H9 (cell line): Measurements from ENCODE around the gene IGLL5. TPM values are rescaled to one million over a fixed set of nuclear protein-coding genes. Genes with fewer than 3 reads are reported as not detected.

Experiments used
- DNase-seq: peaks from one replicate; pipeline ENCODE4 v3.0.0-alpha.2; 2017
- H2AFZ ChIP-seq: one replicate; pipeline ENCODE4 v1.6.1; 2013; ENCODE audit warnings: mild to moderate bottlenecking, low read length, control low read depth, moderate library complexity
- H2AK5ac ChIP-seq: 2 replicates; pipeline ENCODE4 v1.6.1; 2013; ENCODE audit warnings: low read length, control low read depth, mixed read lengths; ENCODE audit not compliant: insufficient read length
- H2BK120ac ChIP-seq: one replicate; pipeline ENCODE4 v1.6.1; 2013; ENCODE audit warnings: low read depth, mild to moderate bottlenecking, low read length, control low read depth, inconsistent platforms; ENCODE audit not compliant: poor library complexity, severe bottlenecking
- H2BK12ac ChIP-seq: 2 replicates; pipeline ENCODE4 v1.6.1; 2013; ENCODE audit warnings: low read length, control low read depth, mixed read lengths, low read depth; ENCODE audit not compliant: insufficient read length
- H2BK15ac ChIP-seq: 2 replicates; pipeline ENCODE4 v1.6.1; 2013; ENCODE audit warnings: low read depth, low read length, control low read depth
- H2BK20ac ChIP-seq: one replicate; pipeline ENCODE4 v1.6.1; 2013; ENCODE audit warnings: low read depth, mild to moderate bottlenecking, low read length, control low read depth, inconsistent platforms; ENCODE audit not compliant: poor library complexity, severe bottlenecking
- H2BK5ac ChIP-seq: 2 replicates; pipeline ENCODE4 v1.6.1; 2013; ENCODE audit warnings: low read length, control low read depth, mixed read lengths; ENCODE audit not compliant: insufficient read length
- H3K14ac ChIP-seq: 2 replicates; pipeline ENCODE4 v1.6.1; 2013; ENCODE audit warnings: low read length, control low read depth; ENCODE audit not compliant: insufficient read depth
- H3K18ac ChIP-seq: 2 replicates; pipeline ENCODE4 v1.6.1; 2013; ENCODE audit warnings: low read depth, mild to moderate bottlenecking, mixed read lengths, low read length, control low read depth; ENCODE audit not compliant: insufficient read length
- H3K23ac ChIP-seq: 2 replicates; pipeline ENCODE4 v1.6.1; 2013; ENCODE audit warnings: low read length, control low read depth, mixed read lengths, low read depth; ENCODE audit not compliant: insufficient read length
- H3K23me2 ChIP-seq: 2 replicates; pipeline ENCODE4 v1.6.1; 2013; ENCODE audit warnings: low read depth, mild to moderate bottlenecking, mixed read lengths, low read length, control low read depth; ENCODE audit not compliant: insufficient read length, poor library complexity, severe bottlenecking
- H3K27ac ChIP-seq: 2 replicates; pipeline ENCODE4 v1.5.1; 2013; ENCODE audit warnings: low read length, control low read depth, mixed read lengths, low read depth; ENCODE audit not compliant: insufficient read length
- H3K27me3 ChIP-seq: 2 replicates; pipeline ENCODE4 v1.6.1; 2013; ENCODE audit warnings: low read length, control low read depth, inconsistent platforms; ENCODE audit not compliant: insufficient read depth
- H3K4ac ChIP-seq: 2 replicates; pipeline ENCODE4 v1.6.1; 2013; ENCODE audit warnings: low read depth, mild to moderate bottlenecking, control low read depth, inconsistent platforms, low read length, moderate library complexity
- H3K4me1 ChIP-seq: 2 replicates; pipeline ENCODE4 v1.6.1; 2013; ENCODE audit warnings: low read length, control low read depth, inconsistent platforms; ENCODE audit not compliant: insufficient read depth
- H3K4me2 ChIP-seq: 2 replicates; pipeline ENCODE4 v1.6.1; 2013; ENCODE audit warnings: low read length, control low read depth, mixed read lengths; ENCODE audit not compliant: insufficient read length, insufficient read depth
- H3K56ac ChIP-seq: 2 replicates; pipeline ENCODE4 v1.6.1; 2013; ENCODE audit warnings: low read depth, mild to moderate bottlenecking, mixed read lengths, low read length, control low read depth; ENCODE audit not compliant: insufficient read length
- H3K79me1 ChIP-seq: 2 replicates; pipeline ENCODE4 v1.6.1; 2013; ENCODE audit warnings: low read depth, mild to moderate bottlenecking, moderate library complexity, low read length, control low read depth, inconsistent platforms; ENCODE audit not compliant: insufficient read depth, poor library complexity, severe bottlenecking
- H3K79me2 ChIP-seq: 2 replicates; pipeline ENCODE4 v1.6.1; 2013; ENCODE audit warnings: low read length, control low read depth, inconsistent platforms; ENCODE audit not compliant: insufficient read depth
- H3K9ac ChIP-seq: 2 replicates; pipeline ENCODE4 v1.6.1; 2013; ENCODE audit warnings: low read length, control low read depth, mixed read lengths; ENCODE audit not compliant: insufficient read length; ENCODE audit errors: extremely low read depth
- H3K9me3 ChIP-seq: one replicate; pipeline ENCODE4 v1.6.1; 2013; ENCODE audit warnings: low read depth, low read length, inconsistent platforms; ENCODE audit not compliant: control insufficient read depth
- H3T11ph ChIP-seq: one replicate; pipeline ENCODE4 v1.6.1; 2013; ENCODE audit warnings: mild to moderate bottlenecking, low read length, control low read depth, inconsistent platforms
- H4K20me1 ChIP-seq: one replicate; pipeline ENCODE4 v1.6.1; 2013; ENCODE audit not compliant: control insufficient read depth, insufficient read length, insufficient read depth
- H4K5ac ChIP-seq: 2 replicates; pipeline ENCODE4 v1.6.1; 2013; ENCODE audit warnings: low read depth, mild to moderate bottlenecking, mixed read lengths, low read length, control low read depth; ENCODE audit not compliant: insufficient read length
- H4K8ac ChIP-seq: replicated peaks from 2 replicates; pipeline ENCODE4 v1.6.1; 2013; ENCODE audit warnings: low read length, control low read depth, mixed read lengths, low read depth; ENCODE audit not compliant: insufficient read length
- H4K91ac ChIP-seq: 2 replicates; pipeline ENCODE4 v1.6.1; 2013; ENCODE audit warnings: low read depth, mild to moderate bottlenecking, moderate library complexity, mixed read lengths, low read length, control low read depth; ENCODE audit not compliant: insufficient read length
- H3K27ac Mint-ChIP-seq, 3 experiments: 2 replicates in 2 of 3; 3 replicates in 1 of 3; pipeline ENCODE4 v1.8.0; 2020 to 2021; ENCODE audit warnings: mixed read lengths in 3 of 3, mild to moderate bottlenecking in 1 of 3, moderate library complexity in 1 of 3
- H3K27me3 Mint-ChIP-seq: 2 replicates; pipeline ENCODE4 v1.8.0; 2021; ENCODE audit warnings: low read depth, mild to moderate bottlenecking, moderate library complexity, mixed read lengths
- H3K36me3 Mint-ChIP-seq, 3 experiments: 2 replicates in 2 of 3; 3 replicates in 1 of 3; pipeline ENCODE4 v1.8.0; 2020 to 2021; ENCODE audit warnings: low read depth in 3 of 3, mixed read lengths in 3 of 3; ENCODE audit not compliant: insufficient read depth in 1 of 3
- H3K4me1 Mint-ChIP-seq, 2 experiments: 2 replicates each; pipeline ENCODE4 v1.8.0; 2020; ENCODE audit warnings: mixed read lengths in 2 of 2
- H3K4me3 Mint-ChIP-seq, 2 experiments: 2 replicates in 1 of 2; 3 replicates in 1 of 2; pipeline ENCODE4 v1.8.0; 2020 to 2021; ENCODE audit warnings: mild to moderate bottlenecking in 2 of 2, mixed read lengths in 2 of 2, moderate library complexity in 1 of 2
- H3K9me3 Mint-ChIP-seq, 2 experiments: 2 replicates in 1 of 2; 3 replicates in 1 of 2; pipeline ENCODE4 v1.8.0; 2020; ENCODE audit warnings: mild to moderate bottlenecking in 2 of 2, mixed read lengths in 2 of 2, moderate library complexity in 1 of 2
- WGBS: extraction: QIAGEN DNeasy Blood & Tissue Kit; methylation state at CpG from one replicate; pipeline ENCODE4 v1.1.7; 2013; ENCODE audit warnings: missing lambda C conversion rate, low lambda C conversion rate, mixed read lengths; ENCODE audit not compliant: insufficient read length; ENCODE audit errors: extremely low coverage; 5-methylcytosine and 5-hydroxymethylcytosine counted together
- total RNA-seq: library from RNA; stranded (reverse); gene quantifications from 2 replicates; pipeline ENCODE4 v1.2.1, GENCODE V29; 2021
- TF ChIP-seq, protein P1 (sequence below): fragments of 200-600 bp; sonication (generic); conservative IDR thresholded peaks from 3 replicates; pipeline ENCODE4 v1.8.0; 2021; ENCODE audit warnings: antibody characterized with exemption, mild to moderate bottlenecking

The IGLL5 gene
- total RNA-seq, 1 experiment from 2014 or later, result not detected

- H4K8ac ChIP-seq, result no peak overlapping the region
- no peak overlapping the region for H3K27ac Mint-ChIP-seq
- H3K36me3 Mint-ChIP-seq, result no peaks in the 10 kb centered on the region
- H2BK120ac ChIP-seq, result no peak overlapping the region
- H3T11ph ChIP-seq, result no peak overlapping the region
- H4K5ac ChIP-seq, result no peak overlapping the region
- H3K23ac ChIP-seq, result no peak overlapping the region
- H3K27me3 ChIP-seq, result peaks cover 12% of the 10 kb centered on the region; the same call in 1 of the 2 replicates
- H3K4me2 ChIP-seq, result no peak overlapping the region
- H3K9me3 Mint-ChIP-seq, result no peaks in the 10 kb centered on the region
- no peak overlapping the region for H2AK5ac ChIP-seq
- no peaks in the 10 kb centered on the region for H4K20me1 ChIP-seq
- H3K56ac ChIP-seq, result no peak overlapping the region
- H3K14ac ChIP-seq, result no peak overlapping the region
- no CpG with 5 or more reads among the region's 8 CpGs for WGBS
- H3K18ac ChIP-seq, result no peak overlapping the region
- H2BK15ac ChIP-seq, result no peak overlapping the region
- H2AFZ ChIP-seq, result no peak overlapping the region
- H3K27ac ChIP-seq, result no peak overlapping the region
- no peak overlapping the region for H3K9ac ChIP-seq
- H3K79me1 ChIP-seq, result no peaks in the 10 kb centered on the region
- no peak overlapping the region for H4K91ac ChIP-seq
- no peaks in the 10 kb centered on the region for H3K9me3 ChIP-seq
- H2BK20ac ChIP-seq, result no peak overlapping the region
- TF ChIP-seq, protein P1, sequence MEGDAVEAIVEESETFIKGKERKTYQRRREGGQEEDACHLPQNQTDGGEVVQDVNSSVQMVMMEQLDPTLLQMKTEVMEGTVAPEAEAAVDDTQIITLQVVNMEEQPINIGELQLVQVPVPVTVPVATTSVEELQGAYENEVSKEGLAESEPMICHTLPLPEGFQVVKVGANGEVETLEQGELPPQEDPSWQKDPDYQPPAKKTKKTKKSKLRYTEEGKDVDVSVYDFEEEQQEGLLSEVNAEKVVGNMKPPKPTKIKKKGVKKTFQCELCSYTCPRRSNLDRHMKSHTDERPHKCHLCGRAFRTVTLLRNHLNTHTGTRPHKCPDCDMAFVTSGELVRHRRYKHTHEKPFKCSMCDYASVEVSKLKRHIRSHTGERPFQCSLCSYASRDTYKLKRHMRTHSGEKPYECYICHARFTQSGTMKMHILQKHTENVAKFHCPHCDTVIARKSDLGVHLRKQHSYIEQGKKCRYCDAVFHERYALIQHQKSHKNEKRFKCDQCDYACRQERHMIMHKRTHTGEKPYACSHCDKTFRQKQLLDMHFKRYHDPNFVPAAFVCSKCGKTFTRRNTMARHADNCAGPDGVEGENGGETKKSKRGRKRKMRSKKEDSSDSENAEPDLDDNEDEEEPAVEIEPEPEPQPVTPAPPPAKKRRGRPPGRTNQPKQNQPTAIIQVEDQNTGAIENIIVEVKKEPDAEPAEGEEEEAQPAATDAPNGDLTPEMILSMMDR, result peak; percentile 55
- H2BK12ac ChIP-seq, result no peak overlapping the region
- no peaks in the 10 kb centered on the region for H3K4me1 Mint-ChIP-seq
- H2BK5ac ChIP-seq, result no peak overlapping the region
- H3K4me3 Mint-ChIP-seq, result no peak overlapping the region
- H3K4me1 ChIP-seq, result no peaks in the 10 kb centered on the region
- peak; percentile 49 for DNase-seq
- no peaks in the 10 kb centered on the region for H3K79me2 ChIP-seq
- no peaks in the 10 kb centered on the region for H3K23me2 ChIP-seq
- no peak overlapping the region for H3K4ac ChIP-seq
- H3K27me3 Mint-ChIP-seq, result peaks cover 95% of the 10 kb centered on the region
Observed at GRCh38 chr22:22870577-22871404, 16.8 kb upstream of the IGLL5 start.
